GM12878 (cell line): Measurements from ENCODE around the gene DCBLD1. TPM values are rescaled to one million over a fixed set of nuclear protein-coding genes. Genes with fewer than 3 reads are reported as not detected.

Source experiments
- ATAC-seq: fragments of 200-7000 bp; cut with Tn5 transposase; 3 replicates; pipeline ENCODE4 v1.9.1; 2020; ENCODE audit warnings: mild to moderate bottlenecking, moderate library complexity
- BruUV-seq: library from RNA; stranded (reverse); fragments of 400-500 nt; replicated peaks from 2 replicates; lab custom pipeline; 2021; lab: Mats Ljungman, UMichigan
- CTCF ChIA-PET: fragments of 300-600 bp; sonication (Branson Sonifier 250); formaldehyde crosslinking; extraction: SDS; loops from one replicate; lab custom pipeline; 2021; ENCODE audit warnings: inconsistent platforms; lab: Yijun Ruan, JAX
- POLR2A ChIA-PET: fragments of 350-600 bp; formaldehyde crosslinking; extraction: SDS; loops from one replicate; lab custom pipeline; 2021; ENCODE audit warnings: inconsistent platforms; lab: Charles Lee
- RAD21 ChIA-PET: fragments of 300-600 bp; sonication (Branson Sonifier 250); formaldehyde crosslinking; loops from one replicate; lab custom pipeline; 2023; ENCODE audit warnings: antibody characterized with exemption; ENCODE audit not compliant: unreplicated experiment; lab: Charles Lee
- SMC1A ChIA-PET: fragments of 300-600 bp; sonication (Branson Sonifier 250); formaldehyde crosslinking; loops from one replicate; lab custom pipeline; 2023; ENCODE audit not compliant: unreplicated experiment, uncharacterized antibody; lab: Charles Lee
- DNase-seq: peaks from one replicate; pipeline ENCODE4 v3.0.0-alpha.2; 2011; ENCODE audit warnings: low read depth, low spot score
- FAIRE-seq: peaks from 3 replicates; lab custom pipeline; 2011; peaks lifted over from hg19 to GRCh38; lab: Jason Lieb, UNC
- H2AFZ ChIP-seq: 2 replicates; pipeline ENCODE4 v1.6.0; 2011; ENCODE audit warnings: low read depth, low read length, control low read depth; ENCODE audit not compliant: control insufficient read depth
- H3K27ac ChIP-seq: 2 replicates; pipeline ENCODE4 v1.5.1; 2011; ENCODE audit warnings: control low read depth; ENCODE audit not compliant: control insufficient read depth, insufficient read depth
- H3K27me3 ChIP-seq, 2 experiments: replicated peaks in 1 of 2; 2 replicates each; pipeline versions ENCODE4 v1.6.0 to v1.6.1; 2011; ENCODE audit warnings: low read length in 1 of 2; ENCODE audit not compliant: control insufficient read depth in 2 of 2, insufficient read depth in 2 of 2
- H3K36me3 ChIP-seq, 2 experiments: 2 replicates each; pipeline ENCODE4 v1.5.1; 2011; ENCODE audit warnings: low read length in 1 of 2; ENCODE audit not compliant: control insufficient read depth in 2 of 2, insufficient read depth in 2 of 2
- H3K4me1 ChIP-seq: 2 replicates; pipeline ENCODE4 v1.6.1; 2011; ENCODE audit warnings: mild to moderate bottlenecking, low read length, moderate library complexity, mixed read lengths; ENCODE audit not compliant: control insufficient read depth, insufficient read depth
- H3K4me2 ChIP-seq: 2 replicates; pipeline ENCODE4 v1.6.0; 2011; ENCODE audit warnings: control low read depth; ENCODE audit not compliant: control insufficient read depth, insufficient read depth
- H3K4me3 ChIP-seq: fragments of 200-600 bp; sonication (generic); 2 replicates; pipeline ENCODE4 v1.5.1; 2016
- H3K79me2 ChIP-seq: 2 replicates; pipeline ENCODE4 v1.6.0; 2011; ENCODE audit warnings: low read length; ENCODE audit not compliant: control insufficient read depth, insufficient read depth
- H3K9ac ChIP-seq: 2 replicates; pipeline ENCODE4 v1.8.0; 2011; ENCODE audit warnings: low read length, control low read depth, mixed read lengths; ENCODE audit not compliant: control insufficient read depth, insufficient read depth
- H3K9me3 ChIP-seq: replicated peaks from 3 replicates; pipeline ENCODE4 v1.5.1; 2011; ENCODE audit warnings: mild to moderate bottlenecking, low read length; ENCODE audit not compliant: control insufficient read depth, insufficient read depth
- H4K20me1 ChIP-seq: 2 replicates; pipeline ENCODE4 v1.6.0; 2011; ENCODE audit not compliant: control insufficient read depth, insufficient read depth
- JUND ChIP-seq: IDR thresholded peaks from 2 replicates; pipeline ENCODE4 v1.6.1; 2012; ENCODE audit warnings: low read depth, mild to moderate bottlenecking, low read length, improper control_type of control experiment, moderate library complexity
- LARP7 ChIP-seq: fragments of 450-650 bp; IDR thresholded peaks from 2 replicates; pipeline ENCODE4 v1.6.1; 2017; ENCODE audit warnings: mild to moderate bottlenecking
- NFIC ChIP-seq: IDR thresholded peaks from 2 replicates; pipeline ENCODE4 v1.6.1; 2012; ENCODE audit warnings: low read depth, mild to moderate bottlenecking, inconsistent platforms, low read length, moderate library complexity
- ZBTB4 ChIP-seq: fragments of 450-650 bp; formaldehyde crosslinking; IDR thresholded peaks from 2 replicates; pipeline ENCODE4 v1.4.0; 2022; ENCODE audit warnings: mild to moderate bottlenecking, moderate library complexity
- ZNF274 ChIP-seq: IDR thresholded peaks from one replicate; pipeline ENCODE4 v1.8.0; 2011; ENCODE audit not compliant: insufficient read length, insufficient read depth
- WGBS: methylation state at CpG from one replicate; pipeline ENCODE4 v1.1.6; 2016; ENCODE audit warnings: low lambda C conversion rate; ENCODE audit not compliant: insufficient replicate concordance, insufficient coverage; ENCODE audit errors: missing lambda C conversion rate; 5-methylcytosine and 5-hydroxymethylcytosine counted together
- in situ Hi-C: fragments of 300-500 bp; cut with MboI; formaldehyde crosslinking; loops from 9 replicates; pipeline ENCODE4 v1.14.3; 2018; ENCODE audit warnings: mixed read lengths
- intact Hi-C: fragments of 100-400 bp; cut with micrococcal nuclease; formaldehyde crosslinking; loops from one replicate; pipeline ENCODE4 v1.14.2; 2022; ENCODE audit not compliant: unreplicated experiment
- polyA plus RNA-seq, 11 experiments: library from polyadenylated mRNA; depleted of rRNA in 4 of 11; unstranded in 6 of 11; stranded (reverse) in 5 of 11; fragments of >200 nt; fragmentation: Nextera tagmentation in 4 of 11; fragmentation: Illumina TruSeq in 1 of 11; extraction: Ambion mirVana in 4 of 11; extraction: Trizol in 1 of 11; gene quantifications; 1 replicate in 1 of 11; 2 replicates in 10 of 11; pipeline versions ENCODE4 v1.2.1 to v1.2.3, GENCODE V29; 2011 to 2016; ENCODE audit warnings: inconsistent platforms in 2 of 11, missing spikeins in 2 of 11, low read depth in 1 of 11
- total RNA-seq, 4 experiments: library from RNA; depleted of rRNA in 3 of 4; stranded (reverse); fragments of >200 nt in 3 of 4; fragmentation: Illumina TruSeq in 1 of 4; extraction: Trizol in 1 of 4; gene quantifications; 2 replicates each; pipeline versions ENCODE4 v1.2.1 to v1.2.3, GENCODE V29; 2013 to 2021

Gene DCBLD1
- total and polyA plus RNA-seq, 10 of the 15 experiments (the other 5 are each of a cell fraction or from before 2014, with no cell fraction given): 0.92 to 9.2 (median 8.3) TPM

GRCh38 chr6:117550078-117550600 lies 67.7 kb downstream of the DCBLD1 start (continued):
- no peak for TF ChIP-seq ZBTB4
- no peak for TF ChIP-seq ZNF274
- TF ChIP-seq LARP7: no peak
- TF ChIP-seq JUND: no peak

DNA sequence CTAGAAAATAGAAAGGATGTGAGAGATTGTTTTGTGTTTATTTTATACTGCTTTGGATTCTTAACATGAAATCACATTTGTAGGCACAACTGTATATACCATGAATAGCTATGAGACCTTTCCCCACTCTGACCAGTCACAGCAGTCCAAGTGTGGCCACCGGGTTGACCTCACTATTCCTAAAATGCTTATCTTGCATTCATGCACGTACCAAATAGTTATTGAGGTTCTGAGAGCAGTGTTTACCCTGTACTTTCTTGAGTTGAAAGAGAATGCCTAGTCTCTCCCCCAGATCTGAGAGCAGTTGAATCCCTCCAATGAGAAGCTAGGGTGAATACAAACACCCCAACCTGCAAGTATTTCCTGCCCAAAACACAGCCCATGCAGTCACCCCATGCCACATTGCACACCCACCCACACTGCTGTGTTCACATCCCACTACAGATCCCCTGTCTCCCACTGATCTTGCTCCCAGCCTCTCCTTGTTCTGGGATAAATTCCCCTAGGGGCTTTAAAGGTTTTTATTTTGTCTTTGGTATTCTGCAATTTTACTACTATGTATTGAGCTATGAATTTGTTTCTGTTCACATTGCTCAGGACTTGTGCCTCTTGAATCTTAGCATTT lies 68.3 kb downstream of the DCBLD1 start:
- Histone ChIP-seq H3K27me3 (no peaks in the 10 kb centered on the region), H3K9ac (no peak overlapping the region), H3K27ac (no peak overlapping the region), H4K20me1 (no peaks in the 10 kb centered on the region), H3K36me3 (no peaks in the 10 kb centered on the region; a peak in 2 of 4 replicates), H3K79me2 (no peaks in the 10 kb centered on the region), H3K4me2 (no peak overlapping the region), H3K4me3 (no peak overlapping the region)
- ATAC-seq: no peak
- no peak for DNase-seq
- no peak for FAIRE-seq
- in situ Hi-C loops: loop anchor here (5.0 to 10.0 kb wide), 2 partner anchors 103 to 196 kb away; no protein-coding TSS in a partner anchor
- RAD21 ChIA-PET: interaction anchor here (1.0 to 2.8 kb wide), 4 partner anchors 57 to 101 kb away, joined by 5 to 12 read pairs (median 8); no protein-coding TSS in a partner anchor
- no TSS peak for BruUV-seq
- POLR2A ChIA-PET: no interaction called here
- TF ChIP-seq NFIC: no peak
- TF ChIP-seq, all 136 proteins: peak for 0
- intact Hi-C loops: loop anchor here (10.0 kb wide), 1 partner anchor 284 kb away; no protein-coding TSS in a partner anchor
- no peaks in the 10 kb centered on the region for H3K9me3 ChIP-seq
- WGBS: 50% methylated on average over 2 of the region's 2 CpGs
- peaks cover 16% of the 10 kb centered on the region for H3K4me1 ChIP-seq
- H2AFZ ChIP-seq: no peak overlapping the region
- SMC1A ChIA-PET: interaction anchor here (1.1 to 1.8 kb wide), 8 partner anchors 9 to 100 kb away, joined by 3 to 5 read pairs (median 4); no protein-coding TSS in a partner anchor
- CTCF ChIA-PET: interaction anchor here (0.6 to 14.8 kb wide), 10 partner anchors 15 to 582 kb away, joined by 3 to 223 read pairs (median 5); partner anchors contain the start of gene DCBLD1
